GM23338 (cell line): Measurements from ENCODE around the gene PHLDB2. TPM values are rescaled to one million over a fixed set of nuclear protein-coding genes. Genes with fewer than 3 reads are reported as not detected.

Experiments used
- ATAC-seq: fragments of 200-7000 bp; cut with Tn5 transposase; 3 replicates; pipeline ENCODE4 v1.9.1; 2020
- DNase-seq: peaks from one replicate; pipeline ENCODE4 v3.0.0-alpha.2; 2015; ENCODE audit warnings: low spot score
- H2AFZ ChIP-seq: fragments of 200-600 bp; sonication (generic); 2 replicates; pipeline ENCODE4 v1.8.0; 2016; ENCODE audit warnings: antibody characterized with exemption, mild to moderate bottlenecking, moderate library complexity
- H3F3A ChIP-seq: fragments of 200-600 bp; sonication (generic); replicated peaks from 2 replicates; pipeline ENCODE4 v1.8.0; 2017; ENCODE audit warnings: antibody characterized with exemption, mixed run types, low read depth
- H3K27ac ChIP-seq: fragments of 200-600 bp; sonication (generic); 2 replicates; pipeline ENCODE4 v1.6.1; 2016; ENCODE audit warnings: low read depth
- H3K27me3 ChIP-seq: fragments of 200-600 bp; sonication (generic); 2 replicates; pipeline ENCODE4 v1.8.0; 2016; ENCODE audit warnings: mild to moderate bottlenecking, mixed run types, moderate library complexity; ENCODE audit not compliant: insufficient read depth
- H3K36me3 ChIP-seq: fragments of 200-600 bp; sonication (generic); 2 replicates; pipeline ENCODE4 v1.8.0; 2016; ENCODE audit warnings: mild to moderate bottlenecking; ENCODE audit not compliant: insufficient read depth
- H3K4me1 ChIP-seq: fragments of 200-600 bp; sonication (generic); 2 replicates; pipeline ENCODE4 v1.8.0; 2016; ENCODE audit warnings: mild to moderate bottlenecking, moderate library complexity; ENCODE audit not compliant: insufficient read depth
- H3K4me2 ChIP-seq: fragments of 200-600 bp; sonication (generic); 2 replicates; pipeline ENCODE4 v1.7.1; 2017; ENCODE audit warnings: mixed run types
- H3K4me3 ChIP-seq: fragments of 200-600 bp; sonication (generic); 2 replicates; pipeline ENCODE4 v1.6.1; 2016; ENCODE audit warnings: mixed run types
- H3K79me2 ChIP-seq: fragments of 200-600 bp; sonication (generic); replicated peaks from 2 replicates; pipeline ENCODE4 v1.8.0; 2017; ENCODE audit warnings: mild to moderate bottlenecking; ENCODE audit not compliant: insufficient read depth
- H3K9me2 ChIP-seq: fragments of 200-600 bp; sonication (generic); 2 replicates; pipeline ENCODE4 v1.8.0; 2017; ENCODE audit not compliant: insufficient read depth
- H4K20me1 ChIP-seq: fragments of 200-600 bp; sonication (generic); replicated peaks from 2 replicates; pipeline ENCODE4 v1.8.0; 2017; ENCODE audit warnings: mild to moderate bottlenecking; ENCODE audit not compliant: insufficient read depth
- H3K27ac Mint-ChIP-seq: 2 replicates; pipeline ENCODE4 v1.8.0; 2020; ENCODE audit warnings: inconsistent platforms, mild to moderate bottlenecking, moderate library complexity, mixed read lengths
- H3K27me3 Mint-ChIP-seq: 3 replicates; pipeline ENCODE4 v1.8.0; 2022; ENCODE audit warnings: low read depth, mild to moderate bottlenecking, moderate library complexity, mixed read lengths, inconsistent platforms; ENCODE audit not compliant: insufficient read depth, poor library complexity
- H3K36me3 Mint-ChIP-seq: 3 replicates; pipeline ENCODE4 v1.8.0; 2021; ENCODE audit warnings: low read depth, mild to moderate bottlenecking, inconsistent platforms, moderate library complexity, mixed read lengths
- H3K4me1 Mint-ChIP-seq: 3 replicates; pipeline ENCODE4 v1.8.0; 2020; ENCODE audit warnings: mild to moderate bottlenecking, inconsistent platforms, mixed read lengths
- H3K4me3 Mint-ChIP-seq: 3 replicates; pipeline ENCODE4 v1.8.0; 2021; ENCODE audit warnings: moderate library complexity, mild to moderate bottlenecking, inconsistent platforms, mixed read lengths
- H3K9me3 Mint-ChIP-seq: 3 replicates; pipeline ENCODE4 v1.8.0; 2020; ENCODE audit warnings: moderate library complexity, mild to moderate bottlenecking, inconsistent platforms, mixed read lengths
- EZH2phosphoT487 ChIP-seq: fragments of 200-600 bp; sonication (generic); IDR thresholded peaks from one replicate; pipeline ENCODE4 v1.8.1; 2018; ENCODE audit warnings: antibody characterized with exemption; ENCODE audit not compliant: unreplicated experiment
- JUNB ChIP-seq: IDR thresholded peaks from one replicate; pipeline ENCODE4 v1.6.1; 2016; ENCODE audit warnings: antibody characterized with exemption; ENCODE audit not compliant: unreplicated experiment
- POLR2AphosphoS5 ChIP-seq: IDR thresholded peaks from 2 replicates; pipeline ENCODE4 v1.6.1; 2016; ENCODE audit warnings: antibody characterized with exemption, low read depth
- ZNF114 ChIP-seq: fragments of 250-450 bp; sonication (Bioruptor Pico); IDR thresholded peaks from 2 replicates; pipeline ENCODE4 v1.5.0; 2020; ENCODE audit warnings: mild to moderate bottlenecking, moderate library complexity
- polyA plus RNA-seq: library from polyadenylated mRNA; unstranded; fragments of >200 nt; fragmentation: Nextera tagmentation; extraction: Ambion mirVana; gene quantifications from 2 replicates; pipeline ENCODE4 v1.2.1, GENCODE V29; 2016
- total RNA-seq: library from RNA; depleted of rRNA; stranded (reverse); fragments of >200 nt; shearing (Covaris generic); gene quantifications from 2 replicates; pipeline ENCODE4 v1.2.3, GENCODE V29; 2014
- TF ChIP-seq, protein P1 (sequence below): fragments of 250-450 bp; sonication (Bioruptor Pico); IDR thresholded peaks from 2 replicates; pipeline ENCODE4 v1.5.0; 2020; ENCODE audit warnings: mild to moderate bottlenecking, moderate library complexity
- TF ChIP-seq, protein P2 (sequence below), 2 experiments: fragments of 200-600 bp in 1 of 2; sonication (generic) in 1 of 2; conservative IDR thresholded peaks; 2 replicates each; pipeline versions ENCODE4 v1.5.1 to v1.6.1; 2016 to 2017; ENCODE audit warnings: antibody characterized with exemption in 2 of 2, low read depth in 2 of 2, mild to moderate bottlenecking in 2 of 2, moderate library complexity in 1 of 2

Gene PHLDB2
- total and polyA plus RNA-seq, 2 experiments from 2014 or later = 19.5 to 33.7 TPM

DNA sequence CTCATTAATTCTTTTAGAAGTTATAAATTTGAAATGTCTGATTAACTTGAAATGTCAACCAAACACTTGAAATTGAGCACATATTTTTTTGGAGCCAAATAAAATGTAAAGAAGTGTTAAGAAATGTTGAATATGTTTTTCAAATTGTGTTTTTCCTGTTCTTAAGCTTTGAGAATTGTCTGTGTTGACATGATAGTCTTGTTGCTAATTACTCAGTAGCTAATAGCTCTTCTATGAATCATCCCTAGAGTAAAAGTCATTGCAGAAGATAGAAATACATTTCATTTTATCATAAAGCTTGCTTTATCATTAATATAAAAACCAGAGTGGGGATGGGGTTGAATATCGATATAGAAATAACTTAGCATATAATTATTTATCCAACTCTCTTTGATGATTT lies 77.9 kb downstream of the PHLDB2 start:
- Mint-ChIP-seq H3K27me3 (no peaks in the 10 kb centered on the region), H3K4me3 (no peak overlapping the region), H3K36me3 (peaks cover 20% of the 10 kb centered on the region; the same call in 2 of the 3 replicates), H3K27ac (no peak overlapping the region), H3K9me3 (no peaks in the 10 kb centered on the region), H3K4me1 (no peaks in the 10 kb centered on the region)
- DNase-seq = no peak
- no peak for ATAC-seq
- TF ChIP-seq, protein P1, sequence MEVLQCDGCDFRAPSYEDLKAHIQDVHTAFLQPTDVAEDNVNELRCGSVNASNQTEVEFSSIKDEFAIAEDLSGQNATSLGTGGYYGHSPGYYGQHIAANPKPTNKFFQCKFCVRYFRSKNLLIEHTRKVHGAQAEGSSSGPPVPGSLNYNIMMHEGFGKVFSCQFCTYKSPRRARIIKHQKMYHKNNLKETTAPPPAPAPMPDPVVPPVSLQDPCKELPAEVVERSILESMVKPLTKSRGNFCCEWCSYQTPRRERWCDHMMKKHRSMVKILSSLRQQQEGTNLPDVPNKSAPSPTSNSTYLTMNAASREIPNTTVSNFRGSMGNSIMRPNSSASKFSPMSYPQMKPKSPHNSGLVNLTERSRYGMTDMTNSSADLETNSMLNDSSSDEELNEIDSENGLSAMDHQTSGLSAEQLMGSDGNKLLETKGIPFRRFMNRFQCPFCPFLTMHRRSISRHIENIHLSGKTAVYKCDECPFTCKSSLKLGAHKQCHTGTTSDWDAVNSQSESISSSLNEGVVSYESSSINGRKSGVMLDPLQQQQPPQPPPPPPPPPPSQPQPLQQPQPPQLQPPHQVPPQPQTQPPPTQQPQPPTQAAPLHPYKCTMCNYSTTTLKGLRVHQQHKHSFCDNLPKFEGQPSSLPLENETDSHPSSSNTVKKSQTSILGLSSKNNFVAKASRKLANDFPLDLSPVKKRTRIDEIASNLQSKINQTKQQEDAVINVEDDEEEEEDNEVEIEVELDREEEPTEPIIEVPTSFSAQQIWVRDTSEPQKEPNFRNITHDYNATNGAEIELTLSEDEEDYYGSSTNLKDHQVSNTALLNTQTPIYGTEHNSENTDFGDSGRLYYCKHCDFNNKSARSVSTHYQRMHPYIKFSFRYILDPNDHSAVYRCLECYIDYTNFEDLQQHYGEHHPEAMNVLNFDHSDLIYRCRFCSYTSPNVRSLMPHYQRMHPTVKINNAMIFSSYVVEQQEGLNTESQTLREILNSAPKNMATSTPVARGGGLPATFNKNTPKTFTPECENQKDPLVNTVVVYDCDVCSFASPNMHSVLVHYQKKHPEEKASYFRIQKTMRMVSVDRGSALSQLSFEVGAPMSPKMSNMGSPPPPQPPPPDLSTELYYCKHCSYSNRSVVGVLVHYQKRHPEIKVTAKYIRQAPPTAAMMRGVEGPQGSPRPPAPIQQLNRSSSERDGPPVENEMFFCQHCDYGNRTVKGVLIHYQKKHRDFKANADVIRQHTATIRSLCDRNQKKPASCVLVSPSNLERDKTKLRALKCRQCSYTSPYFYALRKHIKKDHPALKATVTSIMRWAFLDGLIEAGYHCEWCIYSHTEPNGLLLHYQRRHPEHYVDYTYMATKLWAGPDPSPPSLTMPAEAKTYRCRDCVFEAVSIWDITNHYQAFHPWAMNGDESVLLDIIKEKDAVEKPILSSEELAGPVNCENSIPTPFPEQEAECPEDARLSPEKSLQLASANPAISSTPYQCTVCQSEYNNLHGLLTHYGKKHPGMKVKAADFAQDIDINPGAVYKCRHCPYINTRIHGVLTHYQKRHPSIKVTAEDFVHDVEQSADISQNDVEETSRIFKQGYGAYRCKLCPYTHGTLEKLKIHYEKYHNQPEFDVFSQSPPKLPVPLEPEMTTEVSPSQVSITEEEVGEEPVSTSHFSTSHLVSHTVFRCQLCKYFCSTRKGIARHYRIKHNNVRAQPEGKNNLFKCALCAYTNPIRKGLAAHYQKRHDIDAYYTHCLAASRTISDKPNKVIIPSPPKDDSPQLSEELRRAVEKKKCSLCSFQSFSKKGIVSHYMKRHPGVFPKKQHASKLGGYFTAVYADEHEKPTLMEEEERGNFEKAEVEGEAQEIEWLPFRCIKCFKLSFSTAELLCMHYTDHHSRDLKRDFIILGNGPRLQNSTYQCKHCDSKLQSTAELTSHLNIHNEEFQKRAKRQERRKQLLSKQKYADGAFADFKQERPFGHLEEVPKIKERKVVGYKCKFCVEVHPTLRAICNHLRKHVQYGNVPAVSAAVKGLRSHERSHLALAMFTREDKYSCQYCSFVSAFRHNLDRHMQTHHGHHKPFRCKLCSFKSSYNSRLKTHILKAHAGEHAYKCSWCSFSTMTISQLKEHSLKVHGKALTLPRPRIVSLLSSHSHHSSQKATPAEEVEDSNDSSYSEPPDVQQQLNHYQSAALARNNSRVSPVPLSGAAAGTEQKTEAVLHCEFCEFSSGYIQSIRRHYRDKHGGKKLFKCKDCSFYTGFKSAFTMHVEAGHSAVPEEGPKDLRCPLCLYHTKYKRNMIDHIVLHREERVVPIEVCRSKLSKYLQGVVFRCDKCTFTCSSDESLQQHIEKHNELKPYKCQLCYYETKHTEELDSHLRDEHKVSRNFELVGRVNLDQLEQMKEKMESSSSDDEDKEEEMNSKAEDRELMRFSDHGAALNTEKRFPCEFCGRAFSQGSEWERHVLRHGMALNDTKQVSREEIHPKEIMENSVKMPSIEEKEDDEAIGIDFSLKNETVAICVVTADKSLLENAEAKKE (CRISPR knock-in tag) = no peak
- no peak for TF ChIP-seq JUNB
- TF ChIP-seq POLR2AphosphoS5 = no peak
- no peak for TF ChIP-seq EZH2phosphoT487
- Histone ChIP-seq H3K79me2 (no peaks in the 10 kb centered on the region), H3K27me3 (no peaks in the 10 kb centered on the region), H4K20me1 (no peaks in the 10 kb centered on the region), H3K9me2 (no peaks in the 10 kb centered on the region), H3F3A (no peaks in the 10 kb centered on the region), H3K4me3 (no peak overlapping the region), H2AFZ (no peak overlapping the region), H3K27ac (no peak overlapping the region), H3K36me3 (peaks cover 12% of the 10 kb centered on the region), H3K4me2 (no peak overlapping the region), H3K4me1 (no peaks in the 10 kb centered on the region)

DNA sequence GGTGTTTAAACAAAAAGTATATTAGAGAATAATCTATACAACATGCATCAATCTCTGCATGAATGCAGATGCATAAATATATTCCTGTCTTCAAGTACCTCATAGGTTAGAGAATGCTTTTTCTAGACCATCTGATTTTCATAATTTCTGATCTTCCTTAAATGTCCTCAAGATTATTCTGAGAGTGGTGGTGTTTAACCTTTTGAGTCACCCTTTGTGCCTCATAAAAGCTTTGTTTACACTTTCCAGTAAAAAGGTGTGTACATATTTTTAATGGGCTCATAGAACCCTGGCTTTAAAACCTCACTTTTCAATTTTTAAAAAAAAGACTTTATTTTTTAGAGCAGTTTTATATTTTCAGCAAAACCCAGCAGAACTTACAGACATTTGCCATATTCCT lies 78.8 kb downstream of the PHLDB2 start:
- Histone ChIP-seq H3F3A (no peaks in the 10 kb centered on the region), H4K20me1 (no peaks in the 10 kb centered on the region), H3K4me1 (no peaks in the 10 kb centered on the region), H3K27ac (no peak overlapping the region), H3K4me2 (no peak overlapping the region), H3K36me3 (peaks cover 12% of the 10 kb centered on the region), H3K79me2 (no peaks in the 10 kb centered on the region), H3K27me3 (no peaks in the 10 kb centered on the region), H3K4me3 (no peak overlapping the region), H3K9me2 (no peaks in the 10 kb centered on the region), H2AFZ (no peak overlapping the region)
- TF ChIP-seq, protein P2, sequence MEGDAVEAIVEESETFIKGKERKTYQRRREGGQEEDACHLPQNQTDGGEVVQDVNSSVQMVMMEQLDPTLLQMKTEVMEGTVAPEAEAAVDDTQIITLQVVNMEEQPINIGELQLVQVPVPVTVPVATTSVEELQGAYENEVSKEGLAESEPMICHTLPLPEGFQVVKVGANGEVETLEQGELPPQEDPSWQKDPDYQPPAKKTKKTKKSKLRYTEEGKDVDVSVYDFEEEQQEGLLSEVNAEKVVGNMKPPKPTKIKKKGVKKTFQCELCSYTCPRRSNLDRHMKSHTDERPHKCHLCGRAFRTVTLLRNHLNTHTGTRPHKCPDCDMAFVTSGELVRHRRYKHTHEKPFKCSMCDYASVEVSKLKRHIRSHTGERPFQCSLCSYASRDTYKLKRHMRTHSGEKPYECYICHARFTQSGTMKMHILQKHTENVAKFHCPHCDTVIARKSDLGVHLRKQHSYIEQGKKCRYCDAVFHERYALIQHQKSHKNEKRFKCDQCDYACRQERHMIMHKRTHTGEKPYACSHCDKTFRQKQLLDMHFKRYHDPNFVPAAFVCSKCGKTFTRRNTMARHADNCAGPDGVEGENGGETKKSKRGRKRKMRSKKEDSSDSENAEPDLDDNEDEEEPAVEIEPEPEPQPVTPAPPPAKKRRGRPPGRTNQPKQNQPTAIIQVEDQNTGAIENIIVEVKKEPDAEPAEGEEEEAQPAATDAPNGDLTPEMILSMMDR (conservative IDR thresholded peaks at IDR 0.05; ENCODE audit: low read depth in 2 of 2) = no peak
- TF ChIP-seq ZNF114 = no peak
- Mint-ChIP-seq H3K27ac (no peak overlapping the region), H3K27me3 (no peaks in the 10 kb centered on the region), H3K36me3 (peaks cover 17% of the 10 kb centered on the region; the same call in 2 of the 3 replicates), H3K9me3 (no peaks in the 10 kb centered on the region), H3K4me1 (no peaks in the 10 kb centered on the region), H3K4me3 (no peak overlapping the region)
- ATAC-seq (no peak), DNase-seq (no peak)
